KG1 (cell line): ENCODE data around the gene COBL.

Source experiments
- DNase-seq: peaks from one replicate; lab custom pipeline; 2025; lab: John Stamatoyannopoulos, UW

COBL gene

GRCh38 chr7:51075681-51076580 lies 240.7 kb downstream of the COBL start:
- DNase-seq: no peak

- no peak for DNase-seq
These were observed 243.4 kb downstream of the COBL start for GRCh38 chr7:51073171-51073570.

GRCh38 chr7:51072281-51072680 lies 244.3 kb downstream of the COBL start:
- no peak for DNase-seq

GRCh38 chr7:51071427-51071826 lies 245.2 kb downstream of the COBL start:
- no peak for DNase-seq

- DNase-seq: no peak
These were observed 246.5 kb downstream of the COBL start for GRCh38 chr7:51070151-51070550.

GRCh38 chr7:51069411-51070083 lies 247.1 kb downstream of the COBL start:
- DNase-seq: no peak

GRCh38 chr7:51068401-51068800 lies 248.2 kb downstream of the COBL start:
- DNase-seq: no peak

GRCh38 chr7:51067757-51068156 lies 248.9 kb downstream of the COBL start:
- DNase-seq: peak; percentile 48

GRCh38 chr7:51067258-51067657 lies 249.4 kb downstream of the COBL start:
- DNase-seq: no peak

- DNase-seq: no peak
These were observed 250.2 kb downstream of the COBL start for GRCh38 chr7:51066405-51066882.

GRCh38 chr7:51065766-51066165 lies 250.8 kb downstream of the COBL start:
- DNase-seq: no peak

GRCh38 chr7:51064688-51065087 lies 251.9 kb downstream of the COBL start:
- no peak for DNase-seq

GRCh38 chr7:51062222-51062987 lies 254.2 kb downstream of the COBL start:
- no peak for DNase-seq

GRCh38 chr7:51060536-51060935 lies 256.1 kb downstream of the COBL start:
- DNase-seq: no peak

- DNase-seq: no peak
These were observed 257.0 kb downstream of the COBL start for GRCh38 chr7:51059504-51060142.

- no peak for DNase-seq
These were observed 257.8 kb downstream of the COBL start for GRCh38 chr7:51058764-51059163.

GRCh38 chr7:51055039-51055840 lies 261.4 kb downstream of the COBL start:
- no peak for DNase-seq

- DNase-seq: no peak
These were observed 262.4 kb downstream of the COBL start for GRCh38 chr7:51054231-51054630.

GRCh38 chr7:51053160-51053925 lies 263.3 kb downstream of the COBL start:
- no peak for DNase-seq

GRCh38 chr7:51046482-51046881 lies 270.1 kb downstream of the COBL start:
- no peak for DNase-seq
